ENCODE data around the gene DIP2C.

- TF ChIP-seq CTCF (IDR thresholded peaks at IDR 0.05): no peak
- no peak for TF ChIP-seq EZH2 (IDR thresholded peaks at IDR 0.05)
- TF ChIP-seq EZH2phosphoT487 (IDR thresholded peaks at IDR 0.05): no peak
Observed at GRCh38 chr10:504806-505205, 184.7 kb downstream of the DIP2C start.

All from neural progenitor cell (in vitro differentiated cells).